ENCODE data around the gene CTNNA2.

DNA sequence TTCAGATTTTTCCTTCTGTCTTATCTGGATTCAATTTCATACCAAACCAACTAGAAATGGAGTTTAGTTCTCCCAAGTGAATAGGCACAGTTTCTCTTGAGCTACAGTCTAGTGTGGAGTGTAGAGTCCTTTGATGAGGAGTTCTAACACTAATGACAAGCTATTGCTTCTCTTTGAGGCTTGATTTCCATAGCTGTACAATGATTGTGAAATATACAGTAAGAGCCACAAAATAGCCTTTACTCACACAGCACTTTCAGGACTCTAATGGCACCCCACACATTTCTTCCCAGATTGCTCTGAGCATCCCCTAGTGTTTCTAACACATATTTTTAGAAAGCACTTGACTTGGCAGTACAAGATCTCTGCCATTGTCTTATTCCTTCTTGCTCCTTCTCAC lies 638.4 kb downstream of the CTNNA2 start:
- no peak for TF ChIP-seq RNF2 (IDR thresholded peaks at IDR 0.05; ENCODE audit: borderline replicate concordance, low read depth, low read length, missing control alignments, poor library complexity, severe bottlenecking)
- no peak for TF ChIP-seq CTCF (IDR thresholded peaks at IDR 0.05; ENCODE audit: control extremely low read depth in 1 of 3, insufficient read depth in 1 of 3, low read depth in 1 of 3, low read length in 3 of 3)
- TF ChIP-seq BCL11A (IDR thresholded peaks at IDR 0.05; ENCODE audit: low read depth in 2 of 2, low read length in 2 of 2): no peak

Data from H1 (cell line).